COLO829 (cell line): ENCODE measurements around the gene CHRND.

ENCODE experiments used
- DNase-seq: peaks from one replicate; pipeline ENCODE4 v3.0.0; 2012; ENCODE audit warnings: low spot score

The CHRND gene

DNA sequence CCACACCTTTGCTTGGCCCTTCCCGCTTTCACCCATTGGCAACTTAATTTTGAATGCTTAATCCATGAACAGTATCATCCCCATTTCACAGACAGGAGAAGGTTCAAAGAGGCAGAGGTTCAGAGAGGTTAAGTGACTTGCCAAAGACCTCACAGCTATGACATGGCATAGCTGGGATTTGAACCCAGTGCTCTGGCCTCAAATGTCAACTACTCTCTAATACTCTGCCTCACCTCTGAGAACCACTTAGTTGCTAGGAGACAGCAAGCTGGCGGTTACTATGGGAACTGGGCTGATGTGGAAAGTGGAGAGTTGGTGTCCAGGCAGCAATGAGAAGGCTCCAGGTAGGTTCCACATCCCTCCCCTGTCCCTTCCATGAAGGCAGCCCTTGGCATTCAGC is 21.5 kb upstream of the CHRND start:
- DNase-seq: no peak

DNA sequence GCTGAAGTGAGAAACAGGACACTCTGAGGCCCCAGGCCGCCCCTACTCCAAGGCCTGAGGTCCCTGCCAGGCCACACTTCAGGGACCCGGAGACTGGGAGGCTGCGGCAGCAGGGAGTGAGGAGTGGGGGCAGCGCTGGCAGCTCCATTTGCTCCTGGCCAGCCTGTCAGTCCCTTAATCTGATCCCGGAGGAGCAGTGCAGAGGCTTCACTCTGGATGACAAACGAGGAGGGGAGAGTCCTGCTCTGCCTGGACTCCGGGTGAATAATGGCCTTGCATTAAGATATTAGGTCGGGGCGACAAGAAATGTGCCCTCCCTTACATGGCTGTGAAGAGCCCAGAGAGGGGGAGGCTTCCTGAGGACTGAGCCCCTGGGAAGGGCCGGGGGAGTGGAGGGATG is 20.1 kb upstream of the CHRND start:
- DNase-seq: no peak

DNA sequence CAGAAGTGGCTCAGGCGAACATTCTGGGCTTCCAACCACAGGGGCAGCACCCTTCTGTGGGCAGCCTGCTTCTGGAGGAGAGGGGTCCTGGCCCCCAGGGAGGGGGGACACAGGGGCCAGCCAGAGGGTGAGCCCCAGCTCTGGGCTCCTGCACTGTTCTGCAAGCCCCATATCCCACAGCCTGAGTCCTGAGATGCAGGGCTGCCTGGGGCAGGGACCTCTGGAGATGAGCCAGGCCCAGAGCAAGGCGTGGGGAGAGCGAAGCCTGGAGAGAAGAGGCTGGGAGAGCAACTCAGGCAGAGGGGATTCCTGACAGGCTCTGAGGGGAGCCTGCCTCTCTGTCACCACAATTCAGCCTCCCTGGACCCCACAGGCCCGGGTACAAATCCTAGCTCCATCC is 19.3 kb upstream of the CHRND start:
- no peak for DNase-seq

DNA sequence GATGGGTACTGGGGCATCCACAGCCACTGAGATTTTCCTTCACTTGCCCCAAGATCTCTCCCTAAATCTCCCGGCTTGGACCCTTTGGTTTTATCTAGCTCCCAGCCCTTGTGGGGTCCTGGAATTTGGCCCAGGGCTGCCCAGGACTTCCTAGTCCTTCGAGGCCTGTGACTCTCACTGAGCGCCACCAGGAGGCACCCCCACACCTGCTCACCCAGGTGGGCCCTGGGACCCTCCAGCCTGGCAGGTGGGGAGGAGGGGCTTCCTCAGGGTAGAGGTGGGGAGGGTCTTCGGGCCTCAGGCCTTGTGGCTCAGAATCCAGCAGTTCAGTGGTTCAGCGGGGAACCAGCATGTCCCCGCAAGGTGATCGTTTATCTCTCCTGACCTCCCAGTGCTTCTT is 17.7 kb upstream of the CHRND start:
- DNase-seq: no peak

DNA sequence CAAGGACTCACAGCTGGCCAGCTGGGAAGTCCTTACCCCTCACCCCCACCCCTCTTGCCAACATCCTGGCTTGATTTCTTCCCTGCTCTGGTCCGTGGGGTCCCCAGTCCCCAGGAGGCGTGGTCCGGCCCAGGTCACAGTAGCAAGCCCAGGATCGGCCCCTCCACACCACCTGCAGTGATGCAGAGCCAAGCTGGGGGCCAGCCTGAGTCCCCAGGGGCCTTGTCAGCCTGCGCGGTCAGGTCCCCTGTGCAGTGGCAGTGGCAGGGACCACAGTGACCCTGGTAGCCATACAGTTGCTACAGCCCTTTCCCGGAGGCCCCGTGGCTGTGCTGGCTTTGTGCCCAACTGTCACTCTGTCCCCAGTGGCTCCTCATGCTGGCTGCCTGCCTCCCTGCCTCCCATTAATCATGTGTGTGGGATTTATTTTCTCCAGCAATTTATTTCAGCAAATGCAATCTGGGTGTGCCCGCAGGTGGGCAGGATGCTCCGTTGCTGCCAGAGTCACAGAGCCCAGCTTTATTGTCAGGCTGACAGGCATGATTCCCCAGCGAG is 14.5 kb upstream of the CHRND start:
- DNase-seq: no peak

DNA sequence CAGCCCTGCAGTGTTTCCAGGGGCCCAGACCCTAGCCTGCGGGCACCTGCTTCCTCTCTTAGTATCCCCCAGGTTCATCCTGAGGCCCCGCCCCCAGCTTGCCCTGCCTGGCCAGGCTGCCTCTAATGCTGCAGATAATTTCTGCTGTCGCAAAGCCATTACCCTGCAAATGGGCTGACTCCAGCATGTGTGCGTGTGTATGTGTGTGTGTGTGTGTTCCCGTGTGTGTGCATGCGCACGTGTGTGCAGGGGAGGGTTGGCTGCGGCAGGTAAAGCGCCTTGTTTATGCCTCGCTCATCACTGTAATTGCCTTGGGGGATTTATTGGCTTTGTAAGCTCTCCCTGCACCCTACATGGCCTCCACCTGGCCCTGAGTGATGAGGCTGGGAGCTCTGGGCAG is 13.4 kb upstream of the CHRND start:
- no peak for DNase-seq

DNA sequence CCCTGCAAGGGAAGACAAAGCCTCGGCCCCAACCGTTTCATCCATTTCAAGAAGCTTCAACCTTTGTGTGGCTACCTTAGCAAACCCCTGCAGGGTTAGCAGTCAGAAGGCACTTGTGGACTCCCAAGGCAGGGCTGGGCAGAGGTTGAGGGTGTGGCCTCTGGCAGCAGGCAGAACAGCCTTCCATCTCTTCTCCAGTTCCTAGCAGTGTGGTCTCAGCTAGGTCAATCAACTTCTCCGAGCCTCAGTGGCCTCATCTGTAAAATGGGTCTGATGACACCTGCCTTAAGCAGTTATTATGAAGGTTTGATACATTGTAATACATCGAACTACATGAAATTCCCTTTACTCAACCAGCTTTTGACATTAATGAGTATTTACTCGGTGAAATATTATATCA is 12.6 kb upstream of the CHRND start:
- DNase-seq: no peak

DNA sequence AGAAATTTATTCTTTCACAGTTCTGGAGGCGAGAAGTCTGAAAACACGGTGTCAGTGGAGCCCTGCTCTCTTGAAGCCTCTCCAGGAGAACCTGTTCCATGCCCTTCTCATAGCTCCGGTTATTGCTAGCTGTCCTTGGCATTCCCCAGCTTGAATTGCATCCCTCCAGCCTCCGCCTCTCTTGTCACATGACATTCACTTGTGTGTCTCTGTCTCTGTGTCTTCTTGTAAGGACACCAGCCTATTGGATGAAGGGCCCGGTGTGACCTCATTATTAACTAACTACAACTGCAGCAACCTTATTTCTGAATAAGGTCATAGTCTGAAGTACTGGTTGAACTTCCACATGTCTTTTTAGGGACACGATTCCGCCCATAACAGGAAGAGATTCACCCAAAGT is 10.3 kb upstream of the CHRND start:
- no peak for DNase-seq

DNA sequence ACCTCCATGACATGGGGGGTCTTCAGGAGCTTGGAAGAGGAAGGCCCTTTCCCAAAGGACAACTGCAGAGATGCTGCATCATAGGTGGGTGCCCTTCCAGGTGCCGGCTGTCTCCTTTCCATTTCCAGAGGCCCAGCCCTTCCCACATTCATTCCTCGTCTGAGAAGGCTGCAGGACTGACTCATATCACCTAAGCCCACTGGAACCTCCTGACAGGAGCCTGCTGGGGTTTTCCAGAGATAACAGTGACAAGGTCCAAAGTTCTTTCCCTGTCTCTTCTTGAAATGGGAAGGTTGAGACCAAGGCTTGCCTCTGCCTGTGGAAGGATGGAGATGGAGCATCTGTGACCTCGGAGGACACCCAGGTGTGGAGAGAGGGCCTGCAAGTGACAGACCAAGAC is 9.4 kb upstream of the CHRND start:
- DNase-seq: no peak

DNA sequence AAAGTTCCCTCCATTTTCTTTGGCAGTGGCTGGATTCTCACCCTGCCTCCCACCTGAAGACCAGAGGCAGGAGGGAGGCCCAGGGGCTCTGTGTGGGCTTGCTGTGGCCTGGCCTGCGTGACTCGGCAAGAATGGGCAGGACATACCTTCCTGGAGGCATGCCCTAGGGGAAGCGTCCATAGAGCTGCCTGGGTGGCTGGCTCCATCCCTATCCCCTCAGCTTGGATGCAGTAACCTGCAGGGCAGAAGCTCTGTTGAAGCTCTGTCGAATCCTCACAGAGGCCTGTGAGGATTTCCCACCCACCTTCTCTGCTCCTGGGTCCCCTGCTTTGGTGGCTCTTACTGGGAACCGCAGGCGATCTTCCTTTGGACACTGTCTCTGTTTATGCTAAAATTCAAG is 7.1 kb upstream of the CHRND start:
- no peak for DNase-seq

DNA sequence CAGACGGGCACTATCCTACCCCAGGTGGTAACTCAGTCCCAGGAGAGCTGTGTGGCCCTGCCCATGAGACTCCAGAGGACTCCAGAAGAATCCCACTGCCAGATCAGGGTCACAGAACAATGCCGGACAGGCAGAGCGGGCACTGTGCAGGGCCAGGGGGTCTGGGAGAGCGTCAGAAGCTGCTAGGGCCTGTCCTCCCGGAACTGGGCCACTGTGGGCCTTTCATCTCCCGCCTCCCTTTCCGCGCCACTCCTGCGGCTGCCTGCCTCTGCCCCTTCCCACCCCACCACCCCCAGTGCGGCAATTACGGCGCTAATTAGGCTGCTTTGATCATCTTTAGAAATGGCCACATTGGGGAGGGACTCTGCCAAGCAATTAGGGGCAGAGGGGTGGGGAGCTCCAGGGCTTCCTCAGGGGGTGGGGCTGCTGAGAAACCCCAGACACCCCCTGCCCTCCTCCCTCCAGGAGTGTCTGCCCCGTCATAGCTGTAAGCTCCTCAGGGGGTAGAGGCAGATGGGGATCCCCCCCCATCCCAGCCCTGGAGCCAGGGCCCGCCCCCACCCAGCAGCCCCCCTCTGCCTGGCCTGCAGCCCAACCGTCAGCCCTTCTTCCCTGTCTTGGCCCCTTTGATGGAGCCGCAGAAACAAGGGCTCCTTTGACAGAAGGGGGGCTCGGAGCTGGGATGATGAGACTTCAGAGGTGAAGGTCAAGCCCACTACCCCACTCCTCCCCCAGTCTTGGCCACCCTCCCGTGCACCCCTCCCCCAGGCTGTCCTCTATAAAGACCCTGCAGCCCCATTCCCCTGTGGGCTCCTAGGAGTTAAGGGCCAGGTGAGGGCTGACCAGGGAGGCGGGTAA is 6.2 kb upstream of the CHRND start, which contains the start of gene PRSS56:
Gene PRSS56 (plus strand): TSS at position 808 of the 858 bp plus-strand sequence. CDS start 211 bp downstream, outside the sequence.
- DNase-seq: no peak

DNA sequence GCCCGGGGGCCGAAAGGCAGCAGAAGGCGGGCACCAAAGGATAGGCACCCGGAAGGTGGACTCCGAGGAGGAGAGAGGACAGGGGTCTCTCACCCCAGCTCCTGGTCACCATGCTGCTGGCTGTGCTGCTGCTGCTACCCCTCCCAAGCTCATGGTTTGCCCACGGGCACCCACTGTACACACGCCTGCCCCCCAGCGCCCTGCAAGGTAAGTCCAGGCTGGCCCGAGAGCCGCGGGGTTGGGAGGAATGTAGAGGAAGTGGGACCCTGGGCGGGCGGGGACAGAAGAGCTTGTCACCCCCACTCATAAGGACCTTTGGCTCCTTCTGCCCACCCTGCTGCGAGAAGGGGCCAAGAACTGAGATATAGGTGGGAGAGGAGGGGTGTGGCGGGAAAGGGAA is 5.5 kb upstream of the CHRND start:
- no peak for DNase-seq

DNA sequence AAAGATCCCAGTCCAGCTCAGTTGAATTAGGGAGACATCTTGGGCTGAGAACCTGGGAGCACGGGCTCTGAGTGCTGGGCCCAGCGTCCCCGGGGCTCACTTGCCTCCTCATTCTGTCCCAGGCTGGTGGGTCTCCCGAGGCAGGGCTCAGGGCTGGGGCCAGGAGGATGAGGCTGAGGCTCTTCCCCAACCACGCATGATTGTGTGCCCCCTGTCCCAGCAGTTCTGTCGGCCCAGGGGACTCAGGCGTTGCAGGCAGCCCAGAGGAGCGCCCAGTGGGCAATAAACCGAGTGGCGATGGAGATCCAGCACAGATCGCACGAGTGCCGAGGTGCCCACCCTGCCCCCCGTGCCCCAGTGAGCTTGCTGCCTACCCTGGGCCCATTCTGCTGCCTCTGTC is 4.9 kb upstream of the CHRND start:
- DNase-seq: no peak

DNA sequence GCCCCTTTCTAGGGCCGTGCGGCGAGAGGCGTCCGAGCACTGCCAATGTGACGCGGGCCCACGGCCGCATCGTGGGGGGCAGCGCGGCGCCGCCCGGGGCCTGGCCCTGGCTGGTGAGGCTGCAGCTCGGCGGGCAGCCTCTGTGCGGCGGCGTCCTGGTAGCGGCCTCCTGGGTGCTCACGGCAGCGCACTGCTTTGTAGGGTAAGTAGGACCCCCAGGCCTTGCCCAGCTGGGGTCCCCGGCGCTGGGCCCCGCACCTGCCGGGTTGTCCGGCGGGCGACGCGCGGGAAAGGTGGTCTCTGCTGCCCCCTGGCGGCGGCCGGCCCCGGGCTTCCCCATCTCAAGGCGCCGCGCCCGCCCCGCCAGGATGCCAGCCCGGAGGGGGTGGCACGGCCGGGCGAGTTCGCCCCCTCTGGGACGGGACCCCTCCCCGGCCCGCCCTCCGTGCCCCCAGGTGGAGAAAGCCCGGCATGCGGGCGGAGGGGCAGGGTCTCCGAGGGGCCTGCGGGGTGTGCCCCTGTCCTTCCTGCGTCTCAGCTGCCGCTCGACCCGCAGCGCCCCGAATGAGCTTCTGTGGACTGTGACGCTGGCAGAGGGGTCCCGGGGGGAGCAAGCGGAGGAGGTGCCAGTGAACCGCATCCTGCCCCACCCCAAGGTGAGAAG is 3.9 kb upstream of the CHRND start:
- DNase-seq: peak; percentile 27

DNA sequence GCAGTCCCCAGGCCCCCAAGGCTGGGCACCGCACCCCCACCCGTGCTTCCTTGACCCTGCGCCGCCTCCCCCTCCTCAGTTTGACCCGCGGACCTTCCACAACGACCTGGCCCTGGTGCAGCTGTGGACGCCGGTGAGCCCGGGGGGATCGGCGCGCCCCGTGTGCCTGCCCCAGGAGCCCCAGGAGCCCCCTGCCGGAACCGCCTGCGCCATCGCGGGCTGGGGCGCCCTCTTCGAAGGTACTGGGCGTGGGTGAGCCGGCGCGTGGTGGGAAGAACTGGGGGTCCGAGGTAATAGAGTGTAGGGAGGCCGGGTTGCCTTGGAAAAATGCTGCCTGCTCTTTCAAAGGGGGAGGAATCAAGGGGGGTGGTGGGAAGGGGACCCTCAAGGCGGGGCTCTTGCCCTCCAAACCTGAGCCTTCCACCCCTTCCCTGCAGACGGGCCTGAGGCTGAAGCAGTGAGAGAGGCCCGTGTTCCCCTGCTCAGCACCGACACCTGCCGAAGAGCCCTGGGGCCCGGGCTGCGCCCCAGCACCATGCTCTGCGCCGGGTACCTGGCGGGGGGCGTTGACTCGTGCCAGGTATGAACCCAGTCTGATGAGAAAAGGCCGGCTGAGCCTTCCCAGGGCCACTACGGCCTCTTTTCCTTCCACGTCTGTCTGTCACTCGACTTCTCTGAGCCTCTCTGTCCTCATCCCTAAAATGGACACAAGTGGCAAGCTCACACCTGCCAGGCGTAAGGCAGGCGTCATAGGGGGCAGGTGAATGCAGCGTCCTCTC is 3.1 kb upstream of the CHRND start:
- DNase-seq: no peak

DNA sequence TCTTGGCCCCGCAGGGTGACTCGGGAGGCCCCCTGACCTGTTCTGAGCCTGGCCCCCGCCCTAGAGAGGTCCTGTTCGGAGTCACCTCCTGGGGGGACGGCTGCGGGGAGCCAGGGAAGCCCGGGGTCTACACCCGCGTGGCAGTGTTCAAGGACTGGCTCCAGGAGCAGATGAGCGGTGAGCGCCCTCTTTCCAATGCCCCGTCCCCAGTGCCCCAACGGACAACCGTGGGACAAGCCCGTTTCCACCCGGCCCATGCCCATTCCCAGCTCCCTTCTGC is 2.6 kb upstream of the CHRND start:
- DNase-seq: no peak

DNA sequence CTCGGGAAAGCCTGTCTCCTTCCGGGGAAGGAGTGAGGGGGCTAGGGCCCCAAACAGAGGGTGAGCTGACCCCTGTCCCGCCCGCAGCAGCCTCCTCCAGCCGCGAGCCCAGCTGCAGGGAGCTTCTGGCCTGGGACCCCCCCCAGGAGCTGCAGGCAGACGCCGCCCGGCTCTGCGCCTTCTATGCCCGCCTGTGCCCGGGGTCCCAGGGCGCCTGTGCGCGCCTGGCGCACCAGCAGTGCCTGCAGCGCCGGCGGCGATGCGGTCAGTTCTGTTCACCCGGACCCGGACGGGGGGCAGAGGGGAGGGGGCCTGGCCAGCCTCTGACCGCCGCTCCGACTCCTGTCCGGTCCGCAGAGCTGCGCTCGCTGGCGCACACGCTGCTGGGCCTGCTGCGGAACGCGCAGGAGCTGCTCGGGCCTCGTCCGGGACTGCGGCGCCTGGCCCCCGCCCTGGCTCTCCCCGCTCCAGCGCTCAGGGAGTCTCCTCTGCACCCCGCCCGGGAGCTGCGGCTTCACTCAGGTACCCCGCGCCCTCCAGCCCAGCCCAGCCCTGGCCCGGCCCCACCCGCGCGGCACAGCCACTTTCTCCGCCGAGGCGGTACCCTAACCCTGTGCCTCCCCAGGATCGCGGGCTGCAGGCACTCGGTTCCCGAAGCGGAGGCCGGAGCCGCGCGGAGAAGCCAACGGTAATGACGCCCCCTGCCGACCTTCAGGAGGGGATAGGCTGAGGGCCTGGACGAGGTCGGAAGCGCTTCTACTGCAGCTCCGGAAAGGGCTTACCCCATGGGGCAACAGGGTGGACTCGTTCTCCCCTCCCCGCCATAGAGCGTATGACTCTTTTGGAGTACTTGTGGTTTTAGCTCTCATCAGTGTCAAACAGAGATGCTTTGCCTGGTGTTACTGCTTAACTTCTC is 2.0 kb upstream of the CHRND start:
- no peak for DNase-seq

DNA sequence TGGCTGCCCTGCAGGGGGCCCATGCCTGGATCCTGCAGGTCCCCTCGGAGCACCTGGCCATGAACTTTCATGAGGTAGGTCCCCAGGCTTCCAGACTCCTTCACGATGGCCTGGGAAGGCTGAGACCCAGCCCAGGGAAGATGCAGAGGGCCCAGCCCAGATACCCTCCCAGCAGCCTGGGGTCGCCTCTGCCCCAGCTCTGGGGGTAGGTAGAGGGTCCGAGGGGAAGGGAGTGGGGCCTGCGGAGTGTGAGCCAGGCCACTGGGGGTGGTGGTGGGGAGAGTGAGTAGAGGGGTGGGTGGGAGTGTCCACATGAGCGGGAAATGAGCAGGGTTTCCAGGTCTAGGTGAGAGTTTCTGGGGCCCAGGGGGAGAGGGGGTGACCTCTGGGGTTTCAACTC is 1.2 kb upstream of the CHRND start:
- DNase-seq: no peak

DNA sequence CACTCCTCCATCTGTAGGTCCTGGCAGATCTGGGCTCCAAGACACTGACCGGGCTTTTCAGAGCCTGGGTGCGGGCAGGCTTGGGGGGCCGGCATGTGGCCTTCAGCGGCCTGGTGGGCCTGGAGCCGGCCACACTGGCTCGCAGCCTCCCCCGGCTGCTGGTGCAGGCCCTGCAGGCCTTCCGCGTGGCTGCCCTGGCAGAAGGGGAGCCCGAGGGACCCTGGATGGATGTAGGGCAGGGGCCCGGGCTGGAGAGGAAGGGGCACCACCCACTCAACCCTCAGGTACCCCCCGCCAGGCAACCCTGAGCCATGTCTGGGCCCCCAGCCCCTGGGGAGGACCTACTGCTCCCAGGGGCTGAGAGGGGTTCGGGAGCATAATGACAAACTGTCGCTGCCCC is 761 bp upstream of the CHRND start:
- DNase-seq: no peak

DNA sequence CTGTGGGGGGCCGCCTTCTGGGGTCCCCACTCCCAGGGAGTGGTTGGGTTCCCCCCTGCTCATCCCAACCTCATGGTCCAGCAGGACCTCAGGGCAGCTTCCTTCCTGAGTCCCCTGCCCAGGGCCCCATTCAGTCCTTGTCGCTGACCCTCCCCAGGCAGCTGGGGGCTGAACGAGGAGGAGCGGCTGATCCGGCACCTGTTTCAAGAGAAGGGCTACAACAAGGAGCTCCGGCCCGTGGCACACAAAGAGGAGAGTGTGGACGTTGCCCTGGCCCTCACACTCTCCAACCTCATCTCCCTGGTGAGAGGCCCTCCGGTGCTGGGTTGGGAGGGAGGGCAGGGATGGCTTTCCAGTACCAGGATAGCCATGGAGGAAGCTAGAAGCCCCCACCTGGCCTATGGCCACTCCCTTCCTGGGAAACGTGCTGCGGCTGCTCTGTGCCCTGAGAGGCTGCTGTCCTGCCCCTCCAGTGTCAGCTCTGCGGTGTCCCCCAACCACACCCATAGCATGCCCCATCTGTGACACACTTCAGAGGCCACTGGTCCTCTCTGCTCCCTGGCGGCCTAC is 497 bp downstream of the CHRND start:
- DNase-seq: no peak

DNA sequence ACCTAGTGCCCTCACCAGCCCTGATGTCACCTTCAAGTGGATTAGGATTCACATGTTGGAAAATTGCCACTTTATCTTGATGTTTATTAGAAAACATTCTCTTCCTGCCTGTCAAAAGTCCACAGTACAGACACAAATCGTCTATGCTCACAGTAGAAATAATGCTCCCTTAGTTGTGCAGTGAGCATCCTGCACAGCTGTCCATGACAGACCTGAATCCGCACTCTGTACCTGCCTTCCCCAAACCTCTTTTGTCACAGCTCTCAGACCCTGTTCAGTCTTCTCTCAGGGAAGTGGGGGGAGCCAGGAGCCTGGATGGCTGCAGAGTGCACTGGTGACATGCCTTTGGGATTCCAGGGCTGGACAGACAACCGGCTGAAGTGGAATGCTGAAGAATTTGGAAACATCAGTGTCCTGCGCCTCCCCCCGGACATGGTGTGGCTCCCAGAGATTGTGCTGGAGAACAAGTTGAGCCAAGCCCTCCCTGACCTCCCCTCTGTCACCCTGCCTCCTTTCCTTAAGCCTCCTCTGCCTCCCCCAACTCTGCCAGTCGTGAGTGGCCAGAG is 2.0 kb downstream of the CHRND start:
- no peak for DNase-seq
